Epithelial cell of esophagus (primary cell): Measurements from ENCODE around the gene FBXW12.
"Not testable (repeated sequence)": the region's sequence is repeated elsewhere in the genome, so short reads cannot be mapped to it uniquely, and the experiment has no call there.

Source experiments
- DNase-seq: peaks from one replicate; pipeline ENCODE4 v3.0.0; 2010; ENCODE audit warnings: low read depth
- H3K4me3 ChIP-seq: 2 replicates; pipeline ENCODE4 v1.5.1; 2011; ENCODE audit warnings: mild to moderate bottlenecking, low read length, control low read depth
- TF ChIP-seq, protein P1 (sequence below): IDR thresholded peaks from 2 replicates; pipeline ENCODE4 v1.5.1; 2011; ENCODE audit warnings: low read depth, mild to moderate bottlenecking, low read length, control low read depth, inconsistent platforms; ENCODE audit not compliant: insufficient read depth; ENCODE audit errors: missing control alignments

Gene FBXW12, protein sequence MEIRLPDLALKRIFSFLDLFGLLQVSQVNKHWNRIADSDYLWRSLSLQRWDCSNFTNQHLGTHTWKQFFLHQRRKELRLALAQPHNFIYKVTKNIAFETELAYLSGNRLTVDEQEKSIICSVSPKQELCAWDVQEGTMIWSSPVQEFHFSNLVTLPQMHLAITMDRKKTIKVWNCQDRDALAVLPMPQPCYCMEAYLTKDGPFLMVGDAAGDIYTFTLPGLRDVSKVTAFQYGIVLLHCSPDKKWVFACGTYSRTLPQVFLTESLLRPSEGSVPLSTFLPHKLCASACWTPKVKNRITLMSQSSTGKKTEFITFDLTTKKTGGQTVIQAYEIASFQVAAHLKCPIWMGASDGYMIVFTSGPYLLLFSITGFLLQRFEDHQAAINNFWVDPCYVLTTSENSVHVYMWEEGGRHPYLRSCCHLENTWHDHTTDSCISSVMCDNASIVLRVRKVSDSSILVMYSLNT

DNA sequence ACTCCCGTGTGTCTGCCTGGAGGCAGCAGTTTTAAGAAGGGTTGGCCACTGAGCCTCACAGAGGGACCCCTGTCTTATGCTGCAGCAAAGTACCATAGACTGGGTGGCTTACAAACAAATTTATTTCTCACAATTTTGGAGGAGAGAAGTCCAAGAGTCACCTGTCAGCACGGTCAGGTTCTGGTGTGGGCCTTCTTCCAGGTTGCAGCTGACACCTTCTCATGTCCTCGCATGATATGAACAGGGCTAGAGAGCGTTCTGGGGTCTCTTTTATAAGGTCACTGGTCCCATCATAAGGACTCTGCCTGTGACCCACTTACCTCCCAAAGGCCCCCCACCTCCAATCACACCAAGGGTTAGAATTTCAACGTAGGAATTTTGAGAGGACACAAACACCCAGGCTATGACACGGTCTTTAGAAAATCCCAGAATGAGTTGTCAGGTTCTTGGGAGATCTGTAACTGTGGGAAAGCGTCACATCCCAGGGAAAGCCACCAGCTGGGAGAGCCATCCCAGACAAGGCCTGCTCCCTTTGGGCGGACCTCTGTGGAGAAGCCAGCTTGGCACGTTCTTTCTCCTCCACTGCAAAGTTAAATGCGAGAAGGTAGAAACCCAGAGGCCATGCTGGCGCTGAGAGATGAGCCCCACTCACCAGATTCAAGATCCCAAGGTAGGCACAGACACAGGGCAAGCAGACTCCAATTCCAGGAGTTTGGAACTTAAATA, at the start of gene FBXW12:
Gene FBXW12 (plus strand): TSS at position 569 of the 726 bp plus-strand sequence. CDS start 549 bp downstream, outside the sequence.
- H3K4me3 ChIP-seq: no peak within 1 kb of the TSS
- TF ChIP-seq, protein P1, sequence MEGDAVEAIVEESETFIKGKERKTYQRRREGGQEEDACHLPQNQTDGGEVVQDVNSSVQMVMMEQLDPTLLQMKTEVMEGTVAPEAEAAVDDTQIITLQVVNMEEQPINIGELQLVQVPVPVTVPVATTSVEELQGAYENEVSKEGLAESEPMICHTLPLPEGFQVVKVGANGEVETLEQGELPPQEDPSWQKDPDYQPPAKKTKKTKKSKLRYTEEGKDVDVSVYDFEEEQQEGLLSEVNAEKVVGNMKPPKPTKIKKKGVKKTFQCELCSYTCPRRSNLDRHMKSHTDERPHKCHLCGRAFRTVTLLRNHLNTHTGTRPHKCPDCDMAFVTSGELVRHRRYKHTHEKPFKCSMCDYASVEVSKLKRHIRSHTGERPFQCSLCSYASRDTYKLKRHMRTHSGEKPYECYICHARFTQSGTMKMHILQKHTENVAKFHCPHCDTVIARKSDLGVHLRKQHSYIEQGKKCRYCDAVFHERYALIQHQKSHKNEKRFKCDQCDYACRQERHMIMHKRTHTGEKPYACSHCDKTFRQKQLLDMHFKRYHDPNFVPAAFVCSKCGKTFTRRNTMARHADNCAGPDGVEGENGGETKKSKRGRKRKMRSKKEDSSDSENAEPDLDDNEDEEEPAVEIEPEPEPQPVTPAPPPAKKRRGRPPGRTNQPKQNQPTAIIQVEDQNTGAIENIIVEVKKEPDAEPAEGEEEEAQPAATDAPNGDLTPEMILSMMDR: no peak
- DNase-seq: no peak

DNA sequence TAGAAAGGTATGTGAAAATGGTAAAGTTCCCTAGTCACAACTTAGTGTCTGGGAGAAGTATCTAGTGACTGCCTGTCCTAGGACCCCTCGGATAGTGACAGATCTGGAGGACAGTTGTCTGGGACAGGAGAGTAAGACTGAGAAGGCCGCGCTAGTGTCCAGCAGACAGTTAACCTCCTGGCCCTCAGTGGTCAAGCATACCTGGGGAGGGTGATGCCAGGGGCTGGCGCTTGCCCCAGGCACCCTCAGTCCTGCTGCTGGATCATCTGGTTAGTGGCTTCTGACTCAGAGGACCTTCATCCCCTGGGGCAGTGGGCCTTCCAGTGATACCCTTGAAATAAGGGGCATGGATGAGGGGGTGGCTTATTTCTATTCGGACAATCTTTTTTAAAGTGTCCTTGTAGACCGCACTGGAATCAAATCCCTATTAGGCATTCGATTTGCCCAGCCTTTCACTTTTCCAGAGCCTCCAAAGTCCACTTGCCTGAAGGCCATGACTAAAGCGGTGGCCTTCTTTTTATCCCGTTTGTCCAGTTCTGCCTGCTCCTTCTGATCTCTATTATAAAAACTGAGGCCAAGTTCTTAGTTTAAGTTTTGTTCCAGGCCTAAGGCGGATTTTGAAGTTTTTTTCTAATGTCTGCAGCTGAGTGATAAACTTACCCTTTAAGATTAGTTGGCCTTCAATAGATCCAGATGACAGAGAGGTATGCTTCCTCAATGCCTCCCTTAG, 40.1 kb upstream of the FBXW12 start:
- DNase-seq, H3K4me3 ChIP-seq: not testable (repeated sequence)

DNA sequence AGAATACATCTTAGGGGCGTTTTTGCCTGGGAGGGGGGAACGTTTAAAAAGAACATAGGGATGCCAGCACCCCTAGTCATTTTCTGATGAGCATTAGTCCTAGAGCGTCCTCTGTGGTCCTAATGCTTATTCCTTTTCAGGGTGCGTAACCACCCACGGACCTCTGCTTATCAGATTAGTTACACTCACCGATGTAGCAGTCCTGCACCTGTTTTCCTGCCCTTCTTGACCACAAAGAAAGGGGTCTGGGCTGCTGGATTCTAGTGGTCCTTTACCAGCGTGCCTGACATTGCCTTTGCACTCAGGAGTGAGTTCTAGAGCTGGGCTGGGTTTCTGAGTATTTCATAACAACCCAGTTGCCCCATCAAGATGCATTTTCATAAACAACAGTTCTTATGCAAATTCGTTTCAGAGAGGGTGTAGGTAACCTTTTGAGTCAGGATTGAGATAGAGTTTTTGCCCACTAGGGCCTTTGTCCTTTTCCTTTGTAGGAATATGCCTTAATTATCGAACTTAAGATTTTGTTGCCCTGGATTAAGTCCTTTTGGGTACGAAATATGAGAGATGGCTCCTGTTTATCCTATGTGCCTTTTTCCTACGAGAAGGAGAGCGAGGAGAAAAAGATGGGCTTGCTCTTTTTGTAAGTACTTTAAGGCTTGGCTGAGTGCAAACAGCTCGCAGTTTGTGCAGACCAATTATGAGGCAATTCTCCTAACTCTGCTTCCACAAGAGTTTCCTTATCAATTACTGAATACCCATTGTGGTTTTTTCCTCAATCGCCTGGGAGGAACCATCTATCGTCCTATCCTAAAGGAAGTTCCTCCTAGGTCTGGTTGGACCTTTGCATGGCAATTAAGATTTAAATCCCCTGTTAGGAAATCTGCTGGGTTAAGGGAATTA, 38.4 kb upstream of the FBXW12 start, which contains the start of gene SPINK8:
Gene SPINK8 (minus strand): TSS at position 316 of the 900 bp plus-strand sequence. CDS start 5,320 bp downstream, outside the sequence.
- H3K4me3 ChIP-seq, DNase-seq: not testable (repeated sequence)

DNA sequence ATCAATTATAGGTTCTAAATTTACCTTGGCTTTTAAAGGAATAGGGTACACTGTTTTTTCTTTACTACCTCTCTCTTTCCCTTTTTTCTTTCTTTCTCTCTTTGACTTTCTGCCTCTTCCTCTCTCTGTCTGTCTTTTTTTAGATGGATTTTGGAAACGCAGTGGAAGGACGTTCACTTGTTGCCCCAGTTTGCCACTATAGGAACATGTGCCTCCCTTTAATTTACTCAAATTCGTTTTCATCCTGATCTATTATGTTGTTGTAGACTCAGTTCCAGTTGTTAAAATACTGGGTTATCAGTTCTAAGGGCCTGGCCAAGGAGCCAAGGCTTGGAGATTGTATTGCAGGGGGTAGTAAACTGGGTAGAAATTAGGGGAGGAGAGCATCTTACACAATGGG, 37.4 kb upstream of the FBXW12 start:
- DNase-seq: no peak
- TF ChIP-seq, protein P1: no peak

DNA sequence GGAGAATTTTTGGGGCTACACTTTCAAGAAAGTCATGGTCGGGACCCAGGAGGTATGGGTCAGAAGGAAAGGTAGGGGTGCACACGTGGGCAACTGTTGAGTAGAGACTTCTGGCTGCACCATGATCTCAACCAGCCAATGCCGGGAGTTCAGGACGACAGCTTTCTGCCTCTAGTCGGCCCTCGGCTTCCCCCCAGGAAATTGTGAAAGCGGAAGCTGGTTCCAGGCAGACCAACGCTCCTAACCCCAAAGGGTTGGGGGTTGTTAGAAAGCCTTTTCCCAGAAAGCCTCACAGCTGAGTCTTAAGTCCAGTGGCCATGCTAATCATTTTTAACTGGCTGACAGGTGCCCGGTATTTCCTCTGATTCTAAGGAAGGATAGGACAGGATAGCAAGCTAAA, 36.7 kb upstream of the FBXW12 start:
- not testable (repeated sequence) for DNase-seq

More for the DNA sequence above, 37.4 kb upstream of the FBXW12 start:
- no peak overlapping the region for H3K4me3 ChIP-seq

DNA sequence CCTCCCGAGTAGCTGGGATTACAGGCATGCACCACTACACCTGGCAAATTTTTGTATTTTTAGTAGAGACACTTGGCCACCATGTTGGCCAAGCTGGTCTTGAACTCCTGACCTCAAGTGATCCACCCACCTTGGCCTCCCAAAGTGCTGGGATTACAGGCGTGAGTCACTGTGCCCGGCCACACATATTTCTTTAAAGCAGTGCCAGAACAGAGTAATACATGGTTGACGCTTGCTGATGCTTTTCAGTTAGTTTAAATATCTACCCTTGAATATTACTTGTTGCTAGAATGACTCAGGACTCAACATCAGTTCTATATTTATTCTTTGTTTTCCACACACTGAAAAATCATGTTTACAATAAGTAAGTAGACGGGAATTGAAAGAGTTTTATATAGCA, 34.5 kb upstream of the FBXW12 start:
- not testable (repeated sequence) for H3K4me3 ChIP-seq, DNase-seq

More for the DNA sequence above, 36.7 kb upstream of the FBXW12 start:
- H3K4me3 ChIP-seq: not testable (repeated sequence)

DNA sequence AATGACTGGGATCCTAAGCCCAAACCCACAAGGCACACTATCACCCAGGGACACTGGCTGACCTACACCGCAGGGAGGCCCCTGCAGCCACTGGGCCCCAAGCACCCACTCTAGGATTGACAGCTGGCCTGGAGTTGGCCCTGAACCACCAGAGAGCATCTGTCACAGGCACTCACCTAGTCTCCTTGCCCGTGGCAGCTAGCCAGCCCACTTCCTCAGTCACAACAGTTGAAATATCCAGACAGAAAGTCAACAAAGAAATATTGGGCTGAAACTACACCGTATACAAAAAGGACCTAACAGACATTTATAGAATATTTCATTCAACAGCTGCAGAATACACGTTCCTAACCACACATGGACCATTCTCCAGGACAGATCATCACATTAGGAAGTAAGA, 33.4 kb upstream of the FBXW12 start:
- H3K4me3 ChIP-seq: no peak overlapping the region
- TF ChIP-seq, protein P1: no peak
- no peak for DNase-seq

DNA sequence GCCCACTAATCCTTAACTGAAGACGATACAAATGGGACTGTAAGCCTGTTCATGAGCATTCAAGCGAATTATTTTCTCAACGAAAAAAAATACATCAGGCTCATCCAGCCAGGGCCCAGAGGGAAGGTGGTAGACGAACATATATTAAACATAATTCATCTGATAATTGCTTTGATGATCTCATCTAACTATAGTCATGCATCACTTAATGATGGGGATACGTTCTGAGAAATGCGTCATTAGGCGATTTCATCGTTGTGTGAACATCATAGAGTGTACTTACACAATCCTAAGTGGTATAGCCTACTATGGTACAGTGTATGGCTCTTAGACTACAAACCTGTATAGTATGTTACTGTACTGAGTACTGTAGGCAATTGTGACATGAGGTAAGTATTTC, 28.6 kb upstream of the FBXW12 start:
- TF ChIP-seq, protein P1: no peak
- no peak for DNase-seq
- H3K4me3 ChIP-seq: no peak overlapping the region
